Neuronal stem cell (in vitro differentiated cells): Measurements from ENCODE around the gene DENND5B.
"Not testable (repeated sequence)": the region's sequence is repeated elsewhere in the genome, so short reads cannot be mapped to it uniquely, and the experiment has no call there.

Source experiments
- DNase-seq: peaks from one replicate; pipeline ENCODE4 v3.0.0-alpha.2; 2013; ENCODE audit warnings: low spot score
- H2AFZ ChIP-seq: one replicate; pipeline ENCODE4 v1.6.1; 2013; ENCODE audit warnings: mild to moderate bottlenecking, low read length, inconsistent platforms
- H2AK5ac ChIP-seq: 2 replicates; pipeline ENCODE4 v1.6.1; 2013; ENCODE audit warnings: low read depth, mild to moderate bottlenecking, inconsistent platforms, low read length, moderate library complexity, mixed read lengths
- H2BK120ac ChIP-seq: 2 replicates; pipeline ENCODE4 v1.6.1; 2013; ENCODE audit warnings: low read depth, mild to moderate bottlenecking, inconsistent platforms, low read length, moderate library complexity, mixed read lengths
- H2BK12ac ChIP-seq: one replicate; pipeline ENCODE4 v1.6.1; 2013; ENCODE audit warnings: low read length, inconsistent platforms
- H2BK15ac ChIP-seq: 2 replicates; pipeline ENCODE4 v1.6.1; 2013; ENCODE audit warnings: mild to moderate bottlenecking, low read length, inconsistent platforms, mixed read lengths
- H2BK5ac ChIP-seq: one replicate; pipeline ENCODE4 v1.6.1; 2013; ENCODE audit warnings: inconsistent platforms, mild to moderate bottlenecking, low read length, moderate library complexity
- H3K14ac ChIP-seq: one replicate; pipeline ENCODE4 v1.6.1; 2013; ENCODE audit warnings: low read length, inconsistent platforms
- H3K18ac ChIP-seq: 2 replicates; pipeline ENCODE4 v1.6.1; 2013; ENCODE audit warnings: low read length, inconsistent platforms
- H3K23ac ChIP-seq: 2 replicates; pipeline ENCODE4 v1.6.1; 2013; ENCODE audit warnings: low read depth, mild to moderate bottlenecking, mixed read lengths, low read length, inconsistent platforms; ENCODE audit not compliant: poor library complexity
- H3K27ac ChIP-seq: replicated peaks from 3 replicates; pipeline ENCODE4 v1.5.1; 2013; ENCODE audit warnings: low read length, inconsistent platforms
- H3K27me3 ChIP-seq, 3 experiments: 2 replicates each; pipeline ENCODE4 v1.6.1; 2013; ENCODE audit warnings: low read length in 3 of 3, mild to moderate bottlenecking in 2 of 3, inconsistent platforms in 1 of 3, low read depth in 1 of 3, mixed read lengths in 1 of 3, moderate library complexity in 1 of 3; ENCODE audit not compliant: control insufficient read depth in 3 of 3, insufficient read depth in 3 of 3
- H3K36me3 ChIP-seq, 2 donors: replicated peaks in 1 of 2; 2 replicates each; pipeline ENCODE4 v1.6.1; 2013; ENCODE audit warnings: low read length in 2 of 2; ENCODE audit not compliant: control insufficient read depth in 2 of 2, insufficient read depth in 2 of 2
- H3K4ac ChIP-seq: 2 replicates; pipeline ENCODE4 v1.6.1; 2013; ENCODE audit warnings: inconsistent platforms, mild to moderate bottlenecking, low read length, moderate library complexity
- H3K4me1 ChIP-seq, 2 donors: 1 replicate in 1 of 2; 2 replicates in 1 of 2; pipeline ENCODE4 v1.6.1; 2013; ENCODE audit warnings: low read length in 2 of 2, low read depth in 1 of 2; ENCODE audit not compliant: control insufficient read depth in 2 of 2, insufficient read depth in 1 of 2
- H3K4me2 ChIP-seq: one replicate; pipeline ENCODE4 v1.6.1; 2013; ENCODE audit warnings: mild to moderate bottlenecking, low read length, inconsistent platforms; ENCODE audit not compliant: insufficient read depth, poor library complexity, severe bottlenecking
- H3K4me3 ChIP-seq, 2 donors: 2 replicates each; pipeline ENCODE4 v1.5.1; 2013; ENCODE audit warnings: low read length in 2 of 2, mild to moderate bottlenecking in 2 of 2, inconsistent platforms in 1 of 2, moderate library complexity in 1 of 2
- H3K79me1 ChIP-seq: one replicate; pipeline ENCODE4 v1.6.1; 2013; ENCODE audit warnings: low read depth, mild to moderate bottlenecking, inconsistent platforms, low read length, moderate library complexity
- H3K9ac ChIP-seq: one replicate; pipeline ENCODE4 v1.6.1; 2013; ENCODE audit warnings: mild to moderate bottlenecking, low read depth, low read length, inconsistent platforms; ENCODE audit not compliant: poor library complexity
- H3K9me3 ChIP-seq, 2 donors: replicated peaks in 1 of 2; 2 replicates each; pipeline versions ENCODE3 to v1.6.1; 2013; ENCODE audit warnings: low read length in 2 of 2, mild to moderate bottlenecking in 2 of 2, inconsistent platforms in 1 of 2, low read depth in 1 of 2, mixed read lengths in 1 of 2, moderate library complexity in 1 of 2; ENCODE audit not compliant: control insufficient read depth in 2 of 2, insufficient read depth in 1 of 2
- H4K8ac ChIP-seq: one replicate; pipeline ENCODE4 v1.6.1; 2013; ENCODE audit warnings: low read depth, mild to moderate bottlenecking, inconsistent platforms, low read length, moderate library complexity
- H4K91ac ChIP-seq: one replicate; pipeline ENCODE4 v1.6.1; 2013; ENCODE audit warnings: low read length, low read depth, mild to moderate bottlenecking, inconsistent platforms; ENCODE audit not compliant: poor library complexity
- WGBS, 2 donors: extraction: QIAGEN DNeasy Blood & Tissue Kit; methylation state at CpG; one replicate each; pipeline ENCODE4 v1.1.7; 2013; ENCODE audit warnings: missing lambda C conversion rate in 2 of 2, mixed read lengths in 1 of 2; ENCODE audit not compliant: insufficient read length in 2 of 2, insufficient replicate concordance in 1 of 2; ENCODE audit errors: extremely low coverage in 2 of 2; 5-methylcytosine and 5-hydroxymethylcytosine counted together

The DENND5B gene

DNA sequence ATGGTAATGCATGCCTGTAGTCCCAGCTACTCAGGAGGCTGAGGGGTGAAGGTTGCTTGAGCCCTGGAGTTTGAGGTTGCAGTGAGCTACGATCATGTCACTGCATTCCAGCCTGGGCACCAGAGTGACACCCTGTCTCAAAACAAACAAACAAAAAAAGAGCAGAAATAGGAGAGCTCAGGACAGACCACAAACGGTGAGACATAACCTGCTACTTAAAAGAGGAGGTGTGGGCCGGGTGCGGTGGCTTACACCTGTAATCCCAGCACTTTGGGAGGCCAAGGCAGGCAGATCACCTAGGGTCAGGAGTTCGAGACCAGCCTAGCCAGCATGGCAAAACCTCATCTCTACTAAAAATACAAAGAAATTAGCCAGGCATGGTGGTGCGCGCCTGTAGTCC, 115.3 kb downstream of the DENND5B start:
- not testable (repeated sequence) for H2AFZ ChIP-seq, H3K4me1 ChIP-seq, H4K91ac ChIP-seq, H2BK5ac ChIP-seq, H3K14ac ChIP-seq, DNase-seq, H3K27ac ChIP-seq, H3K4me3 ChIP-seq, H4K8ac ChIP-seq, H3K18ac ChIP-seq, H3K4me2 ChIP-seq, H2AK5ac ChIP-seq, H3K23ac ChIP-seq, H3K9ac ChIP-seq, H3K79me1 ChIP-seq, H3K4ac ChIP-seq, H3K27me3 ChIP-seq, H2BK120ac ChIP-seq, H3K9me3 ChIP-seq, H2BK15ac ChIP-seq, H2BK12ac ChIP-seq
- WGBS, 2 donors: no CpG with 5 or more reads among the region's 7 CpGs
- peaks cover 3 to 30% of the 10 kb centered on the region in 2 donors for H3K36me3 ChIP-seq

DNA sequence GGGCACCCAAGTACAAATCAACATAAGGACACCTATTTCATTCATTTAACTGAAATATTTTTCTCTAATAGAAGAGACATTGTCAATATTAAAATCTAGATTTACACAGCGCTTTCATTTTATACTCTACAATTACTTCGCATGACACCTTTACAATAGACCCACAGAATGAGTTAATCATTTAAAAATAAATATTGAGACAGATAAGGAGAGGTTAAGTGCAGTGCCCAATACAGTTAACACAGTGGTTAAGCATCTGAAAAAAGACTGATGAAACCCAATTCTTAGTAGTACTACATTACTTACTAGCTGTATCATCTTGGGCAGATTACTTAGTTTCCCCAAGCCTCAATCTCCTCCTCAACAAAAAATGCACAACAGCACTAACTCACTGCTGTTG, 116.2 kb downstream of the DENND5B start:
- Histone ChIP-seq H3K4me3 (no peak overlapping the region), H2BK120ac (no peak overlapping the region), H3K27ac (no peak overlapping the region), H2AFZ (no peak overlapping the region), H3K4me1 (no peaks in the 10 kb centered on the region), H3K18ac (no peak overlapping the region), H3K36me3 (peaks cover 1 to 27% of the 10 kb centered on the region in 2 donors), H3K27me3 (no peaks in the 10 kb centered on the region), H4K8ac (no peak overlapping the region), H4K91ac (no peak overlapping the region), H3K9me3 (no peaks in the 10 kb centered on the region), H3K4me2 (no peak overlapping the region), H3K4ac (no peak overlapping the region), H2BK12ac (no peak overlapping the region), H3K23ac (no peak overlapping the region), H2BK5ac (no peak overlapping the region), H2AK5ac (no peak overlapping the region), H3K9ac (no peak overlapping the region), H3K14ac (no peak overlapping the region), H3K79me1 (peaks cover 2% of the 10 kb centered on the region), H2BK15ac (no peak overlapping the region)
- WGBS, 2 donors: no CpG with 5 or more reads among the region's 2 CpGs
- DNase-seq: no peak

DNA sequence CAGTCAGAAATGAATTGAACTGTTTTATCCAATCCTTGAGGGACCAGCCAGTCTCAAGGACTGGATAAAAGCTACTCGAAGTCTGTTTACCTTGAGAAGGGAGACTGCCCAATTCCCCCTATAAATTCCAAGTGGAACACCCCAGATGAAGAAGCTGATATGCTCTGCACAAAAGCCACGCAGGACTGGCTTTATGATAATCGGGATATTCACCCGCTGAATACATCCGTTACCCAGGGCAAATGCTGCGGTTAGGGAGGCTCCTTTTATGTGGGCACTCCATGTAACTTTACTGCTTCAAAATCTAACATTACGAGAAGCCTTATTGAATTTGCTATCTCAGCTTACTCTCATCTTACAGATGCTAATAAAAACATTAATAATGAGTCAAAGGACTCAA, 119.1 kb downstream of the DENND5B start:
- Histone ChIP-seq H3K18ac (no peak overlapping the region), H3K4ac (no peak overlapping the region), H2BK15ac (no peak overlapping the region), H3K36me3 (peaks cover 0 to 7% of the 10 kb centered on the region in 2 donors), H2AK5ac (no peak overlapping the region), H3K4me2 (no peak overlapping the region), H2AFZ (no peak overlapping the region), H3K4me1 (no peaks in the 10 kb centered on the region), H3K4me3 (no peak overlapping the region), H3K9me3 (peaks cover 0 to 5% of the 10 kb centered on the region in 2 donors), H2BK120ac (no peak overlapping the region), H3K9ac (no peak overlapping the region), H3K79me1 (peaks cover 2% of the 10 kb centered on the region), H2BK12ac (no peak overlapping the region), H2BK5ac (no peak overlapping the region), H3K27ac (no peak overlapping the region), H4K8ac (no peak overlapping the region), H3K14ac (no peak overlapping the region), H3K27me3 (no peaks in the 10 kb centered on the region), H3K23ac (no peak overlapping the region), H4K91ac (no peak overlapping the region)
- DNase-seq: no peak
- WGBS, 2 donors: no CpG with 5 or more reads among the region's 7 CpGs

DNA sequence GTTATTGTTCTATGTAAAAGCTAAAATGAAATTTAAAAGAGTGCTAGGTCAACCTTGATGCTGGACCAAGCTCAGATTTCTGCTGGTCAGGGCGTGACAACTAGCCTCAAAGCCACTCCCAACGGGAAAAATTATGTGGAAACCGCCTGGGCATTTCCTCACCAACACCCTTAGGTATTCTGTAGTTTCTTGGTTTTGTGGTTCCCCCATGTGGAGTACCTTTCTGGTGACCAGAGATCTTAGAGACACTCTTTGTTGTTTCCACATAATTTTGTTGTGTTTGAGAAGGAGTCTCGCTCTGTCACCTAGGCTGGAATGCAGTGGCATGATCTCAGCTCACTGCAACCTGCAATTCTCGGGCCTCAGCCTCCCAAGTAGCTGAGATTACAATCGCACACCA, 119.9 kb downstream of the DENND5B start:
- Histone ChIP-seq H2AFZ (no peak overlapping the region), H3K36me3 (peaks cover 0 to 7% of the 10 kb centered on the region in 2 donors), H2BK12ac (no peak overlapping the region), H4K91ac (no peak overlapping the region), H3K23ac (no peak overlapping the region), H2AK5ac (no peak overlapping the region), H3K9ac (no peak overlapping the region), H3K27ac (no peak overlapping the region), H3K4me3 (no peak overlapping the region), H3K18ac (no peak overlapping the region), H3K14ac (no peak overlapping the region), H3K4me1 (no peaks in the 10 kb centered on the region), H3K4me2 (no peak overlapping the region), H3K9me3 (peaks cover 0 to 8% of the 10 kb centered on the region in 2 donors), H2BK15ac (no peak overlapping the region), H2BK5ac (no peak overlapping the region), H3K27me3 (no peaks in the 10 kb centered on the region), H4K8ac (no peak overlapping the region), H2BK120ac (no peak overlapping the region), H3K4ac (no peak overlapping the region), H3K79me1 (no peaks in the 10 kb centered on the region)
- DNase-seq: no peak
- no CpG with 5 or more reads among the region's 6 CpGs for WGBS, 2 donors
